Gastroesophageal sphincter (tissue), 3 donors: Measurements from ENCODE around the gene OPTC.

ENCODE experiments used
- EP300 ChIP-seq: sonication (generic); formaldehyde crosslinking; IDR thresholded peaks from one replicate; pipeline ENCODE4 v1.6.1; 2017; ENCODE audit warnings: antibody characterized with exemption, mild to moderate bottlenecking
- POLR2A ChIP-seq, 2 donors: fragments of 450-650 bp; IDR thresholded peaks; one replicate each; pipeline ENCODE4 v1.6.1; 2017; ENCODE audit warnings: antibody characterized with exemption in 2 of 2, mild to moderate bottlenecking in 2 of 2, moderate library complexity in 1 of 2
- TF ChIP-seq, protein P1 (sequence below), 4 experiments: fragments of 200-600 bp in 2 of 4; fragments of 450-650 bp in 2 of 4; sonication (generic) in 1 of 4; IDR thresholded peaks; one replicate each; pipeline ENCODE4 v1.5.1; 2017 to 2019; ENCODE audit warnings: antibody characterized with exemption in 4 of 4, mild to moderate bottlenecking in 2 of 4, moderate library complexity in 2 of 4

DNA sequence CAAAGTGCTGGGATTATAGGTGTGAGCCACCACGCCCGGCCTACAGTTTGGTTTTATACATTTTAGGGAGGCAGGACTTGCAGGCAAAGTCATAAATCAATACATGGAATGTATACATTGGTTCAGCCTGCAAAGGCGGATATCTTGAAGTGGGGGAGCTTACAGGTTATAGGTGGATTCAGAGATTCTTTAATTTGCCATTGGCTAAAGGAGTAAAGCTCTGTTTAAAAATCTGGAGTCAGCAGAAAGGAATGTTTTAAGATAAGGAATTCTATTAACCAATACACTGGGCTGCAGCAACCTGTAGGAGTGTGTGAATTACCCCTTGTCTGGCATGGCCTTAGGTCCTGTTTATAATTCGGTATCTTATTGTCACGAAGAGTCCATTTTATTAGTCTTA lies 57.6 kb downstream of the OPTC start:
- no peak for TF ChIP-seq EP300
- TF ChIP-seq, protein P1, sequence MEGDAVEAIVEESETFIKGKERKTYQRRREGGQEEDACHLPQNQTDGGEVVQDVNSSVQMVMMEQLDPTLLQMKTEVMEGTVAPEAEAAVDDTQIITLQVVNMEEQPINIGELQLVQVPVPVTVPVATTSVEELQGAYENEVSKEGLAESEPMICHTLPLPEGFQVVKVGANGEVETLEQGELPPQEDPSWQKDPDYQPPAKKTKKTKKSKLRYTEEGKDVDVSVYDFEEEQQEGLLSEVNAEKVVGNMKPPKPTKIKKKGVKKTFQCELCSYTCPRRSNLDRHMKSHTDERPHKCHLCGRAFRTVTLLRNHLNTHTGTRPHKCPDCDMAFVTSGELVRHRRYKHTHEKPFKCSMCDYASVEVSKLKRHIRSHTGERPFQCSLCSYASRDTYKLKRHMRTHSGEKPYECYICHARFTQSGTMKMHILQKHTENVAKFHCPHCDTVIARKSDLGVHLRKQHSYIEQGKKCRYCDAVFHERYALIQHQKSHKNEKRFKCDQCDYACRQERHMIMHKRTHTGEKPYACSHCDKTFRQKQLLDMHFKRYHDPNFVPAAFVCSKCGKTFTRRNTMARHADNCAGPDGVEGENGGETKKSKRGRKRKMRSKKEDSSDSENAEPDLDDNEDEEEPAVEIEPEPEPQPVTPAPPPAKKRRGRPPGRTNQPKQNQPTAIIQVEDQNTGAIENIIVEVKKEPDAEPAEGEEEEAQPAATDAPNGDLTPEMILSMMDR (IDR thresholded peaks at IDR 0.05), result no peak
- no peak for TF ChIP-seq POLR2A (IDR thresholded peaks at IDR 0.05)
